Sigmoid colon (tissue), 3 donors: Measurements from ENCODE around the gene KIF26A.

Experiments
- CTCF ChIP-seq, 4 experiments: fragments of 450-650 bp in 3 of 4; fragments of 200-600 bp in 1 of 4; IDR thresholded peaks; one replicate each; pipeline ENCODE4 v1.5.1; 2016 to 2019; ENCODE audit warnings: antibody characterized with exemption in 4 of 4, mild to moderate bottlenecking in 3 of 4, moderate library complexity in 2 of 4
- POLR2A ChIP-seq, 2 donors: fragments of 450-650 bp; IDR thresholded peaks; one replicate each; pipeline ENCODE4 v1.6.1; 2016; ENCODE audit warnings: antibody characterized with exemption in 2 of 2, mild to moderate bottlenecking in 2 of 2, moderate library complexity in 2 of 2

GRCh38 chr14:104207142-104208014 is 69.0 kb downstream of the KIF26A start:
- no peak for TF ChIP-seq POLR2A (IDR thresholded peaks at IDR 0.05)
- no peak for TF ChIP-seq CTCF (IDR thresholded peaks at IDR 0.05)
